Stomach (tissue), 4 donors: Measurements from ENCODE around the gene YPEL3.

Experiments
- EP300 ChIP-seq: sonication (generic); formaldehyde crosslinking; IDR thresholded peaks from one replicate; pipeline ENCODE4 v1.6.1; 2017; ENCODE audit warnings: antibody characterized with exemption
- POLR2A ChIP-seq, 4 donors: fragments of 450-650 bp; IDR thresholded peaks; one replicate each; pipeline ENCODE4 v1.6.1; 2016; ENCODE audit warnings: antibody characterized with exemption in 4 of 4, control low read depth in 2 of 4, mild to moderate bottlenecking in 1 of 4, moderate library complexity in 1 of 4
- POLR2AphosphoS5 ChIP-seq, 3 donors: sonication (generic); formaldehyde crosslinking; IDR thresholded peaks; one replicate each; pipeline ENCODE4 v1.6.1; 2016; ENCODE audit warnings: antibody characterized with exemption in 3 of 3
- TF ChIP-seq, protein P1 (sequence below), 7 experiments: fragments of 450-650 bp in 4 of 7; fragments of 200-600 bp in 3 of 7; sonication (generic) in 3 of 7; IDR thresholded peaks; one replicate each; pipeline ENCODE4 v1.5.1; 2016 to 2019; ENCODE audit warnings: antibody characterized with exemption in 7 of 7, control low read depth in 2 of 7, mild to moderate bottlenecking in 1 of 7

DNA sequence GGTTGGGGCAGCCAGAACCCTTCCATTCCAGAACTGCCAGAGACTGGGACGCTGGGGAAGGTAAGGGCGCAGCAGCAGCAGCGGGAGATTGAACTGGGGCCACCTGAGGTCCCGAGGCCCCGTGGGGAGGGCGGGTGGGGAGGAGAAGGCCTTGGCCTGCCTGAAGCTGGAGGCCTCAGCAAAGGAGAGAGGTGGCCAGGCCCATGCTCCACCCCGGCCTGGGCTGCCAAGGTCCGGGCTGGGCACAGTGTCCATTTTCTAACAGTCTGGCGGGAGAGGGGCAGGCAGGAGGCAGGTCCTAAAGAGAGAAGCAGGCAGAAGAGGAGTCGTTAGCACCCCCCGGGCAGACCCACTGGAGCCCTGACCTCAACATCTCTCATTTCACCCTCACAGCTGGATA lies 18.4 kb upstream of the YPEL3 start:
- TF ChIP-seq, protein P1, sequence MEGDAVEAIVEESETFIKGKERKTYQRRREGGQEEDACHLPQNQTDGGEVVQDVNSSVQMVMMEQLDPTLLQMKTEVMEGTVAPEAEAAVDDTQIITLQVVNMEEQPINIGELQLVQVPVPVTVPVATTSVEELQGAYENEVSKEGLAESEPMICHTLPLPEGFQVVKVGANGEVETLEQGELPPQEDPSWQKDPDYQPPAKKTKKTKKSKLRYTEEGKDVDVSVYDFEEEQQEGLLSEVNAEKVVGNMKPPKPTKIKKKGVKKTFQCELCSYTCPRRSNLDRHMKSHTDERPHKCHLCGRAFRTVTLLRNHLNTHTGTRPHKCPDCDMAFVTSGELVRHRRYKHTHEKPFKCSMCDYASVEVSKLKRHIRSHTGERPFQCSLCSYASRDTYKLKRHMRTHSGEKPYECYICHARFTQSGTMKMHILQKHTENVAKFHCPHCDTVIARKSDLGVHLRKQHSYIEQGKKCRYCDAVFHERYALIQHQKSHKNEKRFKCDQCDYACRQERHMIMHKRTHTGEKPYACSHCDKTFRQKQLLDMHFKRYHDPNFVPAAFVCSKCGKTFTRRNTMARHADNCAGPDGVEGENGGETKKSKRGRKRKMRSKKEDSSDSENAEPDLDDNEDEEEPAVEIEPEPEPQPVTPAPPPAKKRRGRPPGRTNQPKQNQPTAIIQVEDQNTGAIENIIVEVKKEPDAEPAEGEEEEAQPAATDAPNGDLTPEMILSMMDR (IDR thresholded peaks at IDR 0.05): no peak
- no peak for TF ChIP-seq POLR2AphosphoS5 (IDR thresholded peaks at IDR 0.05)
- TF ChIP-seq POLR2A (IDR thresholded peaks at IDR 0.05): no peak
- TF ChIP-seq EP300: no peak
